ENCODE data around the gene GPR89A.
"Not testable (repeated sequence)": the region's sequence is repeated elsewhere in the genome, so short reads cannot be mapped to it uniquely, and the experiment has no call there.

Gene GPR89A

GRCh38 chr1:145665015-145665414 is 57.2 kb downstream of the GPR89A start:
- no CpG with 5 or more reads among the region's 4 CpGs for WGBS (ENCODE audit: extremely low coverage, insufficient coverage, low lambda C conversion rate)
- not testable (repeated sequence) for H3K4ac ChIP-seq (ENCODE audit: low read depth, low read length); H2AK5ac ChIP-seq (ENCODE audit: low read length); H3K9ac ChIP-seq (ENCODE audit: low read length); H3K56ac ChIP-seq (ENCODE audit: low read length); H4K8ac ChIP-seq (ENCODE audit: low read depth, low read length); H3K79me1 ChIP-seq (ENCODE audit: low read length); H3K4me2 ChIP-seq (ENCODE audit: low read length); H3K27ac ChIP-seq (ENCODE audit: low read depth, low read length); H3K27me3 ChIP-seq (ENCODE audit: insufficient read depth, low read length, poor library complexity); H2BK5ac ChIP-seq (ENCODE audit: low read length); H3K4me1 ChIP-seq (ENCODE audit: control insufficient read depth, low read depth, low read length); H3K36me3 ChIP-seq (ENCODE audit: control insufficient read depth, insufficient read depth, low read length); H3K23ac ChIP-seq (ENCODE audit: low read length); H3K4me3 ChIP-seq (ENCODE audit: low read length); H2BK15ac ChIP-seq (replicated peaks; ENCODE audit: low read depth); H3K18ac ChIP-seq (ENCODE audit: low read length); H4K5ac ChIP-seq (ENCODE audit: low read length); DNase-seq; H2BK120ac ChIP-seq (ENCODE audit: low read depth, low read length); H3K79me2 ChIP-seq (ENCODE audit: control insufficient read depth, insufficient read depth, low read length)

GRCh38 chr1:145670995-145671745 is 63.4 kb downstream of the GPR89A start:
- not testable (repeated sequence) for H3K56ac ChIP-seq (ENCODE audit: low read length); H3K18ac ChIP-seq (ENCODE audit: low read length)

GRCh38 chr1:145673217-145673616 is 65.4 kb downstream of the GPR89A start:
- not testable (repeated sequence) for H3K36me3 ChIP-seq (ENCODE audit: control insufficient read depth, insufficient read depth, low read length); H3K79me1 ChIP-seq (ENCODE audit: low read length); H3K27me3 ChIP-seq (ENCODE audit: insufficient read depth, low read length, poor library complexity); H3K9ac ChIP-seq (ENCODE audit: low read length); H2BK5ac ChIP-seq (ENCODE audit: low read length); H4K8ac ChIP-seq (ENCODE audit: low read depth, low read length); H3K18ac ChIP-seq (ENCODE audit: low read length); H3K4ac ChIP-seq (ENCODE audit: low read depth, low read length); H2BK120ac ChIP-seq (ENCODE audit: low read depth, low read length); H3K4me1 ChIP-seq (ENCODE audit: control insufficient read depth, low read depth, low read length); H3K27ac ChIP-seq (ENCODE audit: low read depth, low read length); DNase-seq; H3K23ac ChIP-seq (ENCODE audit: low read length); H3K4me3 ChIP-seq (ENCODE audit: low read length); H2BK15ac ChIP-seq (replicated peaks; ENCODE audit: low read depth); H4K5ac ChIP-seq (ENCODE audit: low read length); H3K56ac ChIP-seq (ENCODE audit: low read length); H3K4me2 ChIP-seq (ENCODE audit: low read length); H3K79me2 ChIP-seq (ENCODE audit: control insufficient read depth, insufficient read depth, low read length); H2AK5ac ChIP-seq (ENCODE audit: low read length)
- no CpG with 5 or more reads among the region's 1 CpG for WGBS (ENCODE audit: extremely low coverage, insufficient coverage, low lambda C conversion rate)

More at GRCh38 chr1:145670995-145671745, 63.4 kb downstream of the GPR89A start:
- H3K4me2 ChIP-seq (ENCODE audit: low read length); H2BK120ac ChIP-seq (ENCODE audit: low read depth, low read length); H3K36me3 ChIP-seq (ENCODE audit: control insufficient read depth, insufficient read depth, low read length); H2BK15ac ChIP-seq (replicated peaks; ENCODE audit: low read depth); H3K79me2 ChIP-seq (ENCODE audit: control insufficient read depth, insufficient read depth, low read length); H3K27me3 ChIP-seq (ENCODE audit: insufficient read depth, low read length, poor library complexity); H3K23ac ChIP-seq (ENCODE audit: low read length); H3K27ac ChIP-seq (ENCODE audit: low read depth, low read length); H3K4ac ChIP-seq (ENCODE audit: low read depth, low read length); H4K5ac ChIP-seq (ENCODE audit: low read length); DNase-seq; H4K8ac ChIP-seq (ENCODE audit: low read depth, low read length); H2AK5ac ChIP-seq (ENCODE audit: low read length); H3K4me1 ChIP-seq (ENCODE audit: control insufficient read depth, low read depth, low read length); H3K9ac ChIP-seq (ENCODE audit: low read length); H2BK5ac ChIP-seq (ENCODE audit: low read length); H3K4me3 ChIP-seq (ENCODE audit: low read length); H3K79me1 ChIP-seq (ENCODE audit: low read length): not testable (repeated sequence)
- WGBS (ENCODE audit: extremely low coverage, insufficient coverage, low lambda C conversion rate), result no CpG with 5 or more reads among the region's 3 CpGs

- not testable (repeated sequence) for H3K18ac ChIP-seq (ENCODE audit: low read length); H4K8ac ChIP-seq (ENCODE audit: low read depth, low read length); H3K9ac ChIP-seq (ENCODE audit: low read length); H2AK5ac ChIP-seq (ENCODE audit: low read length); H2BK15ac ChIP-seq (replicated peaks; ENCODE audit: low read depth); H3K4me3 ChIP-seq (ENCODE audit: low read length); DNase-seq; H3K56ac ChIP-seq (ENCODE audit: low read length); H3K79me2 ChIP-seq (ENCODE audit: control insufficient read depth, insufficient read depth, low read length); H3K23ac ChIP-seq (ENCODE audit: low read length); H3K27ac ChIP-seq (ENCODE audit: low read depth, low read length); H3K79me1 ChIP-seq (ENCODE audit: low read length); H2BK5ac ChIP-seq (ENCODE audit: low read length); H2BK120ac ChIP-seq (ENCODE audit: low read depth, low read length); H3K27me3 ChIP-seq (ENCODE audit: insufficient read depth, low read length, poor library complexity); H3K36me3 ChIP-seq (ENCODE audit: control insufficient read depth, insufficient read depth, low read length); H4K5ac ChIP-seq (ENCODE audit: low read length); H3K4ac ChIP-seq (ENCODE audit: low read depth, low read length); H3K4me1 ChIP-seq (ENCODE audit: control insufficient read depth, low read depth, low read length); H3K4me2 ChIP-seq (ENCODE audit: low read length)
- WGBS (ENCODE audit: extremely low coverage, insufficient coverage, low lambda C conversion rate), result no CpG with 5 or more reads among the region's 3 CpGs
Observed at GRCh38 chr1:145684858-145685257, 77.1 kb downstream of the GPR89A start.

GRCh38 chr1:145686078-145686477 is 78.3 kb downstream of the GPR89A start:
- not testable (repeated sequence) for H2BK5ac ChIP-seq (ENCODE audit: low read length); DNase-seq; H3K27me3 ChIP-seq (ENCODE audit: insufficient read depth, low read length, poor library complexity); H2BK120ac ChIP-seq (ENCODE audit: low read depth, low read length); H2BK15ac ChIP-seq (replicated peaks; ENCODE audit: low read depth); H4K5ac ChIP-seq (ENCODE audit: low read length); H3K79me2 ChIP-seq (ENCODE audit: control insufficient read depth, insufficient read depth, low read length); H3K79me1 ChIP-seq (ENCODE audit: low read length); H3K4ac ChIP-seq (ENCODE audit: low read depth, low read length); H3K9ac ChIP-seq (ENCODE audit: low read length); H3K36me3 ChIP-seq (ENCODE audit: control insufficient read depth, insufficient read depth, low read length); H2AK5ac ChIP-seq (ENCODE audit: low read length); H3K56ac ChIP-seq (ENCODE audit: low read length); H3K4me1 ChIP-seq (ENCODE audit: control insufficient read depth, low read depth, low read length); H3K4me3 ChIP-seq (ENCODE audit: low read length); H4K8ac ChIP-seq (ENCODE audit: low read depth, low read length); H3K18ac ChIP-seq (ENCODE audit: low read length); H3K27ac ChIP-seq (ENCODE audit: low read depth, low read length); H3K4me2 ChIP-seq (ENCODE audit: low read length); H3K23ac ChIP-seq (ENCODE audit: low read length)
- no CpG with 5 or more reads among the region's 1 CpG for WGBS (ENCODE audit: extremely low coverage, insufficient coverage, low lambda C conversion rate)

- Histone ChIP-seq H4K8ac (ENCODE audit: low read depth, low read length) (no peak overlapping the region), H3K4me2 (ENCODE audit: low read length) (no peak overlapping the region), H3K27me3 (ENCODE audit: insufficient read depth, low read length, poor library complexity) (no peaks in the 10 kb centered on the region), H3K18ac (ENCODE audit: low read length) (no peak overlapping the region), H3K9ac (ENCODE audit: low read length) (no peak overlapping the region), H3K79me2 (ENCODE audit: control insufficient read depth, insufficient read depth, low read length) (no peaks in the 10 kb centered on the region), H3K79me1 (ENCODE audit: low read length) (no peaks in the 10 kb centered on the region), H3K4me3 (ENCODE audit: low read length) (no peak overlapping the region), H3K23ac (ENCODE audit: low read length) (no peak overlapping the region), H4K5ac (ENCODE audit: low read length) (no peak overlapping the region), H2BK15ac (replicated peaks; ENCODE audit: low read depth) (no peak overlapping the region), H2AK5ac (ENCODE audit: low read length) (no peak overlapping the region), H3K4me1 (ENCODE audit: control insufficient read depth, low read depth, low read length) (peaks cover 2% of the 10 kb centered on the region), H3K4ac (ENCODE audit: low read depth, low read length) (no peak overlapping the region), H2BK120ac (ENCODE audit: low read depth, low read length) (no peak overlapping the region), H3K36me3 (ENCODE audit: control insufficient read depth, insufficient read depth, low read length) (no peaks in the 10 kb centered on the region), H3K27ac (ENCODE audit: low read depth, low read length) (no peak overlapping the region), H2BK5ac (ENCODE audit: low read length) (no peak overlapping the region), H3K56ac (ENCODE audit: low read length) (no peak overlapping the region)
- peak; percentile 75 for DNase-seq
- WGBS (ENCODE audit: extremely low coverage, insufficient coverage, low lambda C conversion rate), result no CpG with 5 or more reads among the region's 4 CpGs
Observed at GRCh38 chr1:145688328-145688727, 80.5 kb downstream of the GPR89A start.

Data from mesendoderm (in vitro differentiated cells).